Hematopoietic multipotent progenitor cell treated with erythropoietin and hydrocortisone succinate and interleukin-3 and kit ligand, for 15 days (in vitro differentiated cells): ENCODE results near the gene TINAGL1.
A peak's percentile ranks its signal among the peaks of the same experiment; 100 is the strongest.

ENCODE experiments used
- DNase-seq: peaks from one replicate; pipeline ENCODE4 v3.0.0-alpha.2; 2015; ENCODE audit warnings: low spot score

TINAGL1 gene

GRCh38 chr1:31576201-31576669 is at the start of gene TINAGL1:
Gene TINAGL1, plus strand, starts transcription at chr1:31576515. Its CDS starts 634 bp downstream, at chr1:31577149.
- DNase-seq, result no peak

GRCh38 chr1:31529999-31530684 is 46.2 kb upstream of the TINAGL1 start:
- DNase-seq, result no peak

GRCh38 chr1:31531177-31531999 is 44.9 kb upstream of the TINAGL1 start:
- no peak for DNase-seq

GRCh38 chr1:31532173-31532572 is 44.1 kb upstream of the TINAGL1 start:
- no peak for DNase-seq

GRCh38 chr1:31535561-31535960 is 40.8 kb upstream of the TINAGL1 start:
- DNase-seq, result no peak

GRCh38 chr1:31539329-31539728 is 37.0 kb upstream of the TINAGL1 start:
- no peak for DNase-seq

- DNase-seq, result no peak
Measured at GRCh38 chr1:31541194-31541593, 35.1 kb upstream of the TINAGL1 start.

GRCh38 chr1:31545927-31546540 is 30.3 kb upstream of the TINAGL1 start:
- DNase-seq, result no peak

GRCh38 chr1:31548534-31548906 is 27.8 kb upstream of the TINAGL1 start:
- DNase-seq, result no peak

GRCh38 chr1:31548907-31549808 is 27.2 kb upstream of the TINAGL1 start:
- peak; percentile 78 for DNase-seq

- no peak for DNase-seq
Measured at GRCh38 chr1:31549809-31550620, 26.3 kb upstream of the TINAGL1 start.

- DNase-seq, result no peak
Measured at GRCh38 chr1:31551208-31551607, 25.1 kb upstream of the TINAGL1 start.

GRCh38 chr1:31552489-31552888 is 23.8 kb upstream of the TINAGL1 start:
- DNase-seq, result no peak

- DNase-seq, result no peak
Measured at GRCh38 chr1:31556481-31557006, 19.8 kb upstream of the TINAGL1 start.

GRCh38 chr1:31559715-31560114 is 16.6 kb upstream of the TINAGL1 start:
- no peak for DNase-seq

- DNase-seq, result no peak
Measured at GRCh38 chr1:31560394-31560793, 15.9 kb upstream of the TINAGL1 start.

GRCh38 chr1:31562707-31563360 is 13.5 kb upstream of the TINAGL1 start:
- no peak for DNase-seq

- DNase-seq, result no peak
Measured at GRCh38 chr1:31564606-31564989, 11.7 kb upstream of the TINAGL1 start.

GRCh38 chr1:31567956-31568570 is 8.3 kb upstream of the TINAGL1 start:
- no peak for DNase-seq
